Fibroblast of pulmonary artery (primary cell): ENCODE results near the gene MIB1.
A peak's percentile ranks its signal among the peaks of the same experiment; 100 is the strongest.
"Not testable (repeated sequence)": the region's sequence is repeated elsewhere in the genome, so short reads cannot be mapped to it uniquely, and the experiment has no call there.

Source experiments
- DNase-seq: peaks from one replicate; pipeline ENCODE4 v3.0.0-alpha.2; 2010; ENCODE audit warnings: low read depth
- H3K4me3 ChIP-seq: replicated peaks from 2 replicates; pipeline ENCODE4 v1.5.1; 2011; ENCODE audit warnings: low read depth, mild to moderate bottlenecking, control low read depth, low read length, moderate library complexity
- CTCF ChIP-seq: IDR thresholded peaks from 2 replicates; pipeline ENCODE4 v1.5.1; 2011; ENCODE audit warnings: mild to moderate bottlenecking, control low read depth, low read length, inconsistent platforms; ENCODE audit errors: missing control alignments

MIB1 gene

GRCh38 chr18:21777814-21778213 lies 37.2 kb downstream of the MIB1 start:
- TF ChIP-seq CTCF = no peak
- no peak for DNase-seq

DNA sequence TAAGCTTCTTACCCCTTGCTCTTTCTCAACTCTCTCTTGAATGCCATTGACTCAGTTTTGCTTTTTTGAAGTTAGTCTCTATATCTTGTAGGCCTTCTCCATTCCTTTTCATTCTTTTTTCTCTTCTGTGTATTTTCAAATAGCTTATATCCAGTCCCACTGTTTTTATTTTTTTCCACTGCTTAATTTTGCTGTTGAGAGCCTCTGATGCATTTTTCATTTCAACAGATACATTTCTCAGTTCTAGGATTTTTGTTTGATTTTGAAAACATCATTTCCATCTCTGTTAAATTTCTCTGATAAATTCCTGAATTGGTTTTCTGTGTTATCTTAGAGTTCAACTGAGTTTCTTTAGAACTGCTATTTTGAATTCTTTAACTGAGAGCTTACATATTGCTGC lies 45.9 kb downstream of the MIB1 start:
- H3K4me3 ChIP-seq = no peak overlapping the region
- DNase-seq = no peak
- no peak for TF ChIP-seq CTCF

More at GRCh38 chr18:21777814-21778213, 37.2 kb downstream of the MIB1 start:
- H3K4me3 ChIP-seq = no peak overlapping the region

- not testable (repeated sequence) for H3K4me3 ChIP-seq, DNase-seq
These were observed 55.5 kb downstream of the MIB1 start for GRCh38 chr18:21796089-21796488.

- DNase-seq = no peak
- H3K4me3 ChIP-seq = no peak overlapping the region
- no peak for TF ChIP-seq CTCF
These were observed 57.5 kb downstream of the MIB1 start for GRCh38 chr18:21798126-21798525.

- H3K4me3 ChIP-seq = no peak overlapping the region
- TF ChIP-seq CTCF = no peak
- no peak for DNase-seq
These were observed 59.1 kb downstream of the MIB1 start for GRCh38 chr18:21799721-21800120.

GRCh38 chr18:21803495-21803894 lies 62.9 kb downstream of the MIB1 start:
- H3K4me3 ChIP-seq = no peak overlapping the region
- peak; percentile 80 for DNase-seq
- no peak for TF ChIP-seq CTCF

DNA sequence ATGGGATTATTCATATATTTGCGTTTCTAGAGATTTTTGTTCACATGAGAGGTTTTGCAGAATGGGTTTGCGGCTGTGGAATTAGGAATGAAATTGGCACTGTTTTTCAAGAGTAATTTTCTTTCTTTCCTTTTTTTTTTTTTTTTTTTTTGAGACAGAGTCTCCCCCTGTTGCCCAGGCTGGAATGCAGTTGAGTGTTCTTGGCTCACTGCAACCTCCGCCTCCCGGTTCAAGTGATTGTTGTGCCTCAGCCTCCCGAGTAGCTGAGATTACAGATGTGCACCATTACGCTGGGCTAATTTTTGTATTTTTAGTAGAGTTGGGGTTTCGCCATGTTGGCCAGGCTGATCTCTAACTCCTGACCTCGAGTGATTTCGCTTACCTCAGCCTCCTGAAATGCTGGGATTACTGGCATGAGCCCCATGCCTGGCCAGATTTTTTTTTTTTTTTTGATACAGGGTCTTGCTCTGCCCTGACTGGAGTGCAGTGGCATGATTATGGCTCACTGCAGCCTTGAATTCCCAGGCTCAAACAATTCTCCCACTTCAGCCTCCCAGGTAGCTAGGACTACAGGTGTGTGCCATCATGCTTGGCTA lies 65.3 kb downstream of the MIB1 start:
- no peak for DNase-seq
- H3K4me3 ChIP-seq = no peak overlapping the region
- TF ChIP-seq CTCF = no peak
